ENCODE measurements around the gene MYO7B. TPM values are rescaled to one million over a fixed set of nuclear protein-coding genes. Genes with fewer than 3 reads are reported as not detected.
A peak's percentile ranks its signal among the peaks of the same experiment; 100 is the strongest.

Gene MYO7B
- total and polyA plus RNA-seq, 9 of the 15 experiments (the other 6 are each of a cell fraction or from before 2014, with no cell fraction given), result 0.08 TPM; not detected in 8

DNA sequence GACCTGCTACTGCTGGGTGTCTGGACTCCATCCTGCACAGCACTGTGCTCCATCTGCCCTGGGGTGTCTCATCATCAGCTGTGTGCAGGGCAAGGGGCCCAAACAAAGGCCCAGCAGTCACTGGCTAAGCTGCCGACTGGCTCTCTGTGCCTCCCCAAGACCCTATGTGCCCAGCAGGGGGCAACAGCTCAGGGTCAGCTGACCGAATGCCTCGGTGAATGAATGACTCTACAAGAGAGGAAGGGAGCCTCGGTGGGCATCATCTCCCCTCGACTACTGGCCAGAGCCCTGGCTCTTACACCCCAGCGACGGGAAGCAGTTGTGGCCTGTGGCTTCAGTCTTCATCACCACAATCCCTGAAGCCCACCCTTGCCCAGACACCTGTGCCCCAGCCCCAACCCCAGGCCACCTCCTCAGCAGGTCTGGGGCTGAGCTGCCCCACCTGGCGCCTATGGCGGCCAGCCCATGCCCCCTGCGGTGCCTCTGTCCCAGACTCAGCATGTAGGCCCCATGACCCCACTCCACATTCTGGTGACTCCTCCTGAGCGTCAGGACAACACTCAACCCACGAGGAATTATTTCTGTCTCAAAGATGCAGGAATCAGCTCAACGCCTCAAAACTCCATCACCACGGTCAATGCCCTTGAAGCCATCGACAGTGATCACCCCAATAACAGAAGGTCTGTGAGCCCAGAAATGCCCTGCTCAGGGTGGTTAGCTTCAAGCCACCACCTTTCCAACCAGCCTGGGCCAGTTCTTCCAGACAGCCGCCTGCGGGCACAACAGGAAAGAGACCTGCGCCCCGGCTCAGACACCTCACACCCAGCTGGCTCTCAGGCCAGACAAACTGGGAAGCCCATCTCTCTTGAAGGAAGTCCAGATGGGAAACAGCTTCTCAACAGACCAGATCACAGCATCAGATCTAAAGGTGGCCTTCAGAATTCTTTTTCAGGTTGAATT is 108.9 kb downstream of the MYO7B start (continued):
- TF ChIP-seq, protein P1, sequence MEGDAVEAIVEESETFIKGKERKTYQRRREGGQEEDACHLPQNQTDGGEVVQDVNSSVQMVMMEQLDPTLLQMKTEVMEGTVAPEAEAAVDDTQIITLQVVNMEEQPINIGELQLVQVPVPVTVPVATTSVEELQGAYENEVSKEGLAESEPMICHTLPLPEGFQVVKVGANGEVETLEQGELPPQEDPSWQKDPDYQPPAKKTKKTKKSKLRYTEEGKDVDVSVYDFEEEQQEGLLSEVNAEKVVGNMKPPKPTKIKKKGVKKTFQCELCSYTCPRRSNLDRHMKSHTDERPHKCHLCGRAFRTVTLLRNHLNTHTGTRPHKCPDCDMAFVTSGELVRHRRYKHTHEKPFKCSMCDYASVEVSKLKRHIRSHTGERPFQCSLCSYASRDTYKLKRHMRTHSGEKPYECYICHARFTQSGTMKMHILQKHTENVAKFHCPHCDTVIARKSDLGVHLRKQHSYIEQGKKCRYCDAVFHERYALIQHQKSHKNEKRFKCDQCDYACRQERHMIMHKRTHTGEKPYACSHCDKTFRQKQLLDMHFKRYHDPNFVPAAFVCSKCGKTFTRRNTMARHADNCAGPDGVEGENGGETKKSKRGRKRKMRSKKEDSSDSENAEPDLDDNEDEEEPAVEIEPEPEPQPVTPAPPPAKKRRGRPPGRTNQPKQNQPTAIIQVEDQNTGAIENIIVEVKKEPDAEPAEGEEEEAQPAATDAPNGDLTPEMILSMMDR (IDR thresholded peaks at IDR 0.05 in 2 of 3, conservative IDR thresholded peaks at IDR 0.05 in 1 of 3; ENCODE audit: insufficient read depth in 2 of 3, low read depth in 1 of 3, low read length in 3 of 3), result peak in 2 of 3 experiments; percentile 9 to 23; a peak in 2 of 6 replicates
- TF ChIP-seq ZNF146 (CRISPR knock-in tag; IDR thresholded peaks at IDR 0.05; ENCODE audit: unreplicated experiment) (no peak), TFAP4 (CRISPR knock-in tag; IDR thresholded peaks at IDR 0.05; ENCODE audit: borderline replicate concordance) (peak; percentile 39; the same call in 1 of the 2 replicates)
- TF ChIP-seq, protein P2, sequence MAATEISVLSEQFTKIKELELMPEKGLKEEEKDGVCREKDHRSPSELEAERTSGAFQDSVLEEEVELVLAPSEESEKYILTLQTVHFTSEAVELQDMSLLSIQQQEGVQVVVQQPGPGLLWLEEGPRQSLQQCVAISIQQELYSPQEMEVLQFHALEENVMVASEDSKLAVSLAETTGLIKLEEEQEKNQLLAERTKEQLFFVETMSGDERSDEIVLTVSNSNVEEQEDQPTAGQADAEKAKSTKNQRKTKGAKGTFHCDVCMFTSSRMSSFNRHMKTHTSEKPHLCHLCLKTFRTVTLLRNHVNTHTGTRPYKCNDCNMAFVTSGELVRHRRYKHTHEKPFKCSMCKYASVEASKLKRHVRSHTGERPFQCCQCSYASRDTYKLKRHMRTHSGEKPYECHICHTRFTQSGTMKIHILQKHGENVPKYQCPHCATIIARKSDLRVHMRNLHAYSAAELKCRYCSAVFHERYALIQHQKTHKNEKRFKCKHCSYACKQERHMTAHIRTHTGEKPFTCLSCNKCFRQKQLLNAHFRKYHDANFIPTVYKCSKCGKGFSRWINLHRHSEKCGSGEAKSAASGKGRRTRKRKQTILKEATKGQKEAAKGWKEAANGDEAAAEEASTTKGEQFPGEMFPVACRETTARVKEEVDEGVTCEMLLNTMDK (IDR thresholded peaks at IDR 0.05; ENCODE audit: borderline replicate concordance, insufficient read depth, low read depth, low read length, poor library complexity, severe bottlenecking), result peak; percentile 42

Data from K562 (cell line).